ENCODE data around the gene PIGN.

The PIGN gene

DNA sequence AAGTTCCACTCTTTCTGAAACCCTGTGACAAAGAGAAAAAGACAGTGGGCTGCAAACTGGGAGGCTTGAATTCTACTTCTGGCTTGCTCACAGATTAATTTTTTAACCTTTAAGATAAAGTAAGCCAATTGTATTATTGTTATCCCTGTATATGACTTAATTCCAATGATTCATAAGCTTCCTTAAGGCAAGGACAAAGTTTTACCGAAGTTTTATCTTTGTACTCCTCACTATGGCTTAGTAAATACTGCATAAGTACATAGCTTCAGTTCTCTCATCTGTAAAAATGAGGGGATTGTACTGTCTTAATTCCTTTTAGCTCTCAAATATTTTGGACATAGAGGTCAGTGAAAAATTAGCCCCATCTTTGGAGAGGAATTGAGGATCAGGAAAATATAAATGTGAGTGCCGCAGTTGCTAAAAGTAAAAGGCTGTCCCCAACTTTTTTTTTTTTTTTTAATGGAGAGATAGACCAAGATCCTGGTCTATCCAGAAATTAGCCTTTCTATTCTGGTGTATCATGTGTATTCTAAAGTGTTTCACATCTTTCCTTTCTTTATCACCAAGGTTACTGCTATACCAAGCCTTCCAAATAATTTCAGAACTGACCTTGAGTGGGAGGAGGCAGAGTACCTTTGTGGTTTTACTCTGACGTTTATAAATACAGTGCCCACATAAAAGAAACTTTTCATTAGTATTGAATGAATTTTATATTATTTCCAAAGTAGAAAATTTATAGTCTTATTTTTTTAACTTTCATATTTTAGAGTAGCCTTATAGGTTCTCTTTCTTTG, 13.5 kb upstream of the PIGN start:
- Histone ChIP-seq H3K79me1 (ENCODE audit: low read length) (peaks cover 5% of the 10 kb centered on the region), H3K27me3 (ENCODE audit: insufficient read depth, low read length, poor library complexity) (no peaks in the 10 kb centered on the region), H3K56ac (ENCODE audit: low read length) (no peak overlapping the region), H3K4me2 (ENCODE audit: low read length) (no peak overlapping the region), H3K18ac (ENCODE audit: low read length) (no peak overlapping the region), H3K36me3 (ENCODE audit: control insufficient read depth, insufficient read depth, low read length) (no peaks in the 10 kb centered on the region), H3K27ac (ENCODE audit: low read depth, low read length) (no peak overlapping the region), H4K8ac (ENCODE audit: low read depth, low read length) (no peak overlapping the region), H3K4me1 (ENCODE audit: control insufficient read depth, low read depth, low read length) (no peaks in the 10 kb centered on the region), H2BK5ac (ENCODE audit: low read length) (no peak overlapping the region), H3K4ac (ENCODE audit: low read depth, low read length) (no peak overlapping the region), H4K5ac (ENCODE audit: low read length) (no peak overlapping the region), H3K4me3 (ENCODE audit: low read length) (no peak overlapping the region), H2BK120ac (ENCODE audit: low read depth, low read length) (no peak overlapping the region), H2AK5ac (ENCODE audit: low read length) (no peak overlapping the region), H3K79me2 (ENCODE audit: control insufficient read depth, insufficient read depth, low read length) (peaks cover 21% of the 10 kb centered on the region), H3K23ac (ENCODE audit: low read length) (no peak overlapping the region), H2BK15ac (replicated peaks; ENCODE audit: low read depth) (no peak overlapping the region), H3K9ac (ENCODE audit: low read length) (no peak overlapping the region)
- DNase-seq, result no peak
- no CpG with 5 or more reads among the region's 3 CpGs for WGBS (ENCODE audit: extremely low coverage, insufficient coverage, low lambda C conversion rate)

DNA sequence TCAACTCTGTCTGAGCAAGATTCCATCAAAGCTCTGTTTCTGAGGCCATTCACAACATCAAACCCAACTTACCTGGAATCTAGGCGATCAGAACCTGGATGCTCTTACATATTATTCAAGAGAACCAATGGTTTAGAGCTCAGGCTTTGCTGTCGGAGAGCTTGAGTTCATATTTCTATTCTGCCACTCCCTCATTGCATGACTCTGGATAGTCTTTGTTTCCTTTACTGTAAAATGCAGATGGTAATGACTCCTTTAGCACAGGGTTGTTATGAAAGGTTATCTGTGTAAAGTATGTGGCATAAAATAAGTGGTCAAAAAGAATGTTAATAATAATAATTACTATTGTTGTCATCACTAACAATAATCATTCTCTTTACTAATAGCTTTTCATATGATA, 12.8 kb upstream of the PIGN start:
- Histone ChIP-seq H3K23ac (ENCODE audit: low read length) (no peak overlapping the region), H3K9ac (ENCODE audit: low read length) (no peak overlapping the region), H3K79me1 (ENCODE audit: low read length) (peaks cover 5% of the 10 kb centered on the region), H2BK5ac (ENCODE audit: low read length) (no peak overlapping the region), H4K5ac (ENCODE audit: low read length) (no peak overlapping the region), H3K4ac (ENCODE audit: low read depth, low read length) (no peak overlapping the region), H3K27me3 (ENCODE audit: insufficient read depth, low read length, poor library complexity) (no peaks in the 10 kb centered on the region), H3K4me2 (ENCODE audit: low read length) (no peak overlapping the region), H2BK15ac (replicated peaks; ENCODE audit: low read depth) (no peak overlapping the region), H3K27ac (ENCODE audit: low read depth, low read length) (no peak overlapping the region), H3K56ac (ENCODE audit: low read length) (no peak overlapping the region), H3K4me1 (ENCODE audit: control insufficient read depth, low read depth, low read length) (no peaks in the 10 kb centered on the region), H4K8ac (ENCODE audit: low read depth, low read length) (no peak overlapping the region), H3K4me3 (ENCODE audit: low read length) (no peak overlapping the region), H2AK5ac (ENCODE audit: low read length) (no peak overlapping the region), H2BK120ac (ENCODE audit: low read depth, low read length) (no peak overlapping the region), H3K36me3 (ENCODE audit: control insufficient read depth, insufficient read depth, low read length) (no peaks in the 10 kb centered on the region), H3K79me2 (ENCODE audit: control insufficient read depth, insufficient read depth, low read length) (peaks cover 23% of the 10 kb centered on the region), H3K18ac (ENCODE audit: low read length) (no peak overlapping the region)
- no CpG with 5 or more reads among the region's 2 CpGs for WGBS (ENCODE audit: extremely low coverage, insufficient coverage, low lambda C conversion rate)
- DNase-seq, result no peak

DNA sequence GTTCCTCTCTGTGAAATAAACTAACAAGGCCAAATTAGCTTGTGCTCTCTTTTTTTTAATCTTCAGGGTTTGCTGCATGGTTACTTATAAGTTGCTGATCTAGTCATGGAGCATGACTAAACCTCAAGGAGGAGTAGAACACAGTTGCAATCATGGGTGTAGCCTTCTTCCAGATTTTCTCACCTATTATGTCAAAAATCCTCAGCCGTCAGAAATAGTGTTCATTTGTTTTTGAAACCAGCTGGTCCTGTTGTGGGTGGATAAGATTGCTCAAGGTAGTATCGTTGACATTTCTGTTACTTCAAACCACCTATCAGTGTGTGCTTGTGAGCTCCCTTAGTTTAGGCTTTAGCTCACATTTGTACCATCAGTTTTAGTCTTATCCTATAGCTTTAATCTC, 11.4 kb upstream of the PIGN start:
- peaks cover 3% of the 10 kb centered on the region for H3K79me1 ChIP-seq (ENCODE audit: low read length)
- H3K27me3 ChIP-seq (ENCODE audit: insufficient read depth, low read length, poor library complexity), result no peaks in the 10 kb centered on the region
- no peak overlapping the region for H4K8ac ChIP-seq (ENCODE audit: low read depth, low read length)
- no peak overlapping the region for H2BK15ac ChIP-seq (replicated peaks; ENCODE audit: low read depth)
- no peak overlapping the region for H2BK5ac ChIP-seq (ENCODE audit: low read length)
- H3K4me3 ChIP-seq (ENCODE audit: low read length), result no peak overlapping the region
- H3K23ac ChIP-seq (ENCODE audit: low read length), result no peak overlapping the region
- H3K27ac ChIP-seq (ENCODE audit: low read depth, low read length), result no peak overlapping the region
- no peak overlapping the region for H3K4ac ChIP-seq (ENCODE audit: low read depth, low read length)
- H3K36me3 ChIP-seq (ENCODE audit: control insufficient read depth, insufficient read depth, low read length), result no peaks in the 10 kb centered on the region
- no peak overlapping the region for H3K56ac ChIP-seq (ENCODE audit: low read length)
- H4K5ac ChIP-seq (ENCODE audit: low read length), result no peak overlapping the region
- peaks cover 26% of the 10 kb centered on the region for H3K79me2 ChIP-seq (ENCODE audit: control insufficient read depth, insufficient read depth, low read length)
- H3K18ac ChIP-seq (ENCODE audit: low read length), result no peak overlapping the region
- no peak overlapping the region for H3K4me2 ChIP-seq (ENCODE audit: low read length)
- no peak overlapping the region for H3K9ac ChIP-seq (ENCODE audit: low read length)
- DNase-seq, result no peak
- H2BK120ac ChIP-seq (ENCODE audit: low read depth, low read length), result no peak overlapping the region
- no peak overlapping the region for H2AK5ac ChIP-seq (ENCODE audit: low read length)
- H3K4me1 ChIP-seq (ENCODE audit: control insufficient read depth, low read depth, low read length), result no peaks in the 10 kb centered on the region
- WGBS (ENCODE audit: extremely low coverage, insufficient coverage, low lambda C conversion rate), result no CpG with 5 or more reads among the region's 2 CpGs

DNA sequence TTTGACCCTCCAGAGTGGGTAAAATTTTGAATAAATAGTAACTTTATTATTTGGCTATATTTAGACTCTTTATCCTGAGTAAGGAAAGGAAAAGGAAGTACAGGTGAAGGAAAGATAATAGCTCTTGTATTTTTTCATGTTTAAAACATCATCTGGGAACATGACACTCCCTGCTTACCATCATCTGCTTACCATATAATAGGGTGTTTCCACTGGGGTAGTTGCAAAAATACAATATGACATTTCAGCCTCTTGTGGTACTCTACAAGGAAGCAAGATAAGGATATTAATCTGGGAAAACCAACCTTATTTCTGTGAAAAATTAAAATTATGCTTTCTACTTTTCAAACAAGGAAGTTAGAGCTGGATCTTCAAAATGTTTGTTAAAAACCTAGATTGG, 10.1 kb upstream of the PIGN start:
- DNase-seq, result no peak
- H2BK5ac ChIP-seq (ENCODE audit: low read length), result no peak overlapping the region
- H3K4ac ChIP-seq (ENCODE audit: low read depth, low read length), result no peak overlapping the region
- H3K56ac ChIP-seq (ENCODE audit: low read length), result no peak overlapping the region
- peaks cover 3% of the 10 kb centered on the region for H3K79me1 ChIP-seq (ENCODE audit: low read length)
- H4K8ac ChIP-seq (ENCODE audit: low read depth, low read length), result no peak overlapping the region
- no peak overlapping the region for H3K4me2 ChIP-seq (ENCODE audit: low read length)
- no peaks in the 10 kb centered on the region for H3K36me3 ChIP-seq (ENCODE audit: control insufficient read depth, insufficient read depth, low read length)
- no peak overlapping the region for H3K4me3 ChIP-seq (ENCODE audit: low read length)
- no peaks in the 10 kb centered on the region for H3K27me3 ChIP-seq (ENCODE audit: insufficient read depth, low read length, poor library complexity)
- no peak overlapping the region for H3K9ac ChIP-seq (ENCODE audit: low read length)
- no peak overlapping the region for H3K27ac ChIP-seq (ENCODE audit: low read depth, low read length)
- no peak overlapping the region for H3K23ac ChIP-seq (ENCODE audit: low read length)
- no peak overlapping the region for H2BK120ac ChIP-seq (ENCODE audit: low read depth, low read length)
- peaks cover 34% of the 10 kb centered on the region for H3K79me2 ChIP-seq (ENCODE audit: control insufficient read depth, insufficient read depth, low read length)
- H3K18ac ChIP-seq (ENCODE audit: low read length), result no peak overlapping the region
- no peak overlapping the region for H2AK5ac ChIP-seq (ENCODE audit: low read length)
- no peaks in the 10 kb centered on the region for H3K4me1 ChIP-seq (ENCODE audit: control insufficient read depth, low read depth, low read length)
- no peak overlapping the region for H2BK15ac ChIP-seq (replicated peaks; ENCODE audit: low read depth)
- H4K5ac ChIP-seq (ENCODE audit: low read length), result no peak overlapping the region

DNA sequence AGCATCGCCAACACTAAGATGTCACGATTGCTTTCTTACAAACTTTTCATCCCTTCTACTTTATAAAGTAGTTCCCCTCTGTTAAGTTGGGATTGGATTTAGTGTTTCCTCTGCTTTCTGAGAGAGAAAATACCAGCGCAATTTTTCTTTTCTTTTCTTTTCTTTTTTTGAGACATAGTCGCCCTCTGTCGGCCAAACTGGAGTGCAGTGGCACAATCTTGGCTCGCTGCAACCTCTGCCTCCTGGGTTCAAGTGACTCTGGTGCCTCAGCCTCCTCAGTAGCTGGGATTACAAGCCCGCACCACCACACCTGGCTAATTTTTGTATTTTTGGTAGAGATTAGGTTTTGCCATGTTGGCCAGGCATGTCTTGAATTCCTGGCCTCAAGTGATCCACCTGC, 9.2 kb upstream of the PIGN start:
- Histone ChIP-seq H3K4ac (ENCODE audit: low read depth, low read length) (no peak overlapping the region), H4K5ac (ENCODE audit: low read length) (no peak overlapping the region), H3K79me1 (ENCODE audit: low read length) (peaks cover 5% of the 10 kb centered on the region), H3K4me2 (ENCODE audit: low read length) (no peak overlapping the region), H3K9ac (ENCODE audit: low read length) (no peak overlapping the region), H2BK15ac (replicated peaks; ENCODE audit: low read depth) (no peak overlapping the region), H3K27me3 (ENCODE audit: insufficient read depth, low read length, poor library complexity) (no peaks in the 10 kb centered on the region), H3K36me3 (ENCODE audit: control insufficient read depth, insufficient read depth, low read length) (no peaks in the 10 kb centered on the region), H2AK5ac (ENCODE audit: low read length) (no peak overlapping the region), H3K18ac (ENCODE audit: low read length) (no peak overlapping the region), H4K8ac (ENCODE audit: low read depth, low read length) (no peak overlapping the region), H3K23ac (ENCODE audit: low read length) (no peak overlapping the region), H3K4me3 (ENCODE audit: low read length) (no peak overlapping the region), H3K56ac (ENCODE audit: low read length) (no peak overlapping the region), H2BK120ac (ENCODE audit: low read depth, low read length) (no peak overlapping the region), H3K79me2 (ENCODE audit: control insufficient read depth, insufficient read depth, low read length) (peaks cover 43% of the 10 kb centered on the region), H2BK5ac (ENCODE audit: low read length) (no peak overlapping the region), H3K27ac (ENCODE audit: low read depth, low read length) (no peak overlapping the region), H3K4me1 (ENCODE audit: control insufficient read depth, low read depth, low read length) (no peaks in the 10 kb centered on the region)
- WGBS (ENCODE audit: extremely low coverage, insufficient coverage, low lambda C conversion rate), result no CpG with 5 or more reads among the region's 7 CpGs
- DNase-seq, result peak; percentile 14

DNA sequence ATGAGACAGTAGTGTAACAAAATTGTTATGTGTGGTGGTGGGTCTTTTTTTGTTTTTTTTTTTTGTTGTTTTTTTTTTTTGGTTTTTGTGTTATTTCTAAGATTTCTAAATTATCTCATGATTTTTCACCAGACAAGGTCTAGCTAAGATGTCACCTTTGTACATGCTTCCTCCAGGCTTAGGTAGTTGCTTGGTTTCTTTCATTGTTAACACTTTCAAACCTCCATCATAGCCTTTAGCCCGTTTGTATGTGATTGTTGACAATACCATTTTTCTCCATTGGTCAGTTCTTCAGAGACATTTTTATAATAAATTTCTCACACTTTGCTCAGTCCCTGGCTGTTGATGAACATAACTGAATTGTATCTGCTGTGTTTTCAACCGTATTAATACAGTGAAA, 2.4 kb upstream of the PIGN start:
- peak overlapping the region; percentile 29 for H3K9ac ChIP-seq (ENCODE audit: low read length)
- H2BK15ac ChIP-seq (replicated peaks; ENCODE audit: low read depth), result no peak overlapping the region
- H2BK120ac ChIP-seq (ENCODE audit: low read depth, low read length), result no peak overlapping the region
- no peak overlapping the region for H3K27ac ChIP-seq (ENCODE audit: low read depth, low read length)
- H3K4ac ChIP-seq (ENCODE audit: low read depth, low read length), result no peak overlapping the region
- no peak overlapping the region for H3K4me3 ChIP-seq (ENCODE audit: low read length)
- no peaks in the 10 kb centered on the region for H3K36me3 ChIP-seq (ENCODE audit: control insufficient read depth, insufficient read depth, low read length)
- H2BK5ac ChIP-seq (ENCODE audit: low read length), result no peak overlapping the region
- no CpG with 5 or more reads among the region's 2 CpGs for WGBS (ENCODE audit: extremely low coverage, insufficient coverage, low lambda C conversion rate)
- H3K79me1 ChIP-seq (ENCODE audit: low read length), result peaks cover 6% of the 10 kb centered on the region
- no peak overlapping the region for H2AK5ac ChIP-seq (ENCODE audit: low read length)
- H3K4me2 ChIP-seq (ENCODE audit: low read length), result peak overlapping the region; percentile 31
- H4K5ac ChIP-seq (ENCODE audit: low read length), result no peak overlapping the region
- no peaks in the 10 kb centered on the region for H3K4me1 ChIP-seq (ENCODE audit: control insufficient read depth, low read depth, low read length)
- H3K56ac ChIP-seq (ENCODE audit: low read length), result no peak overlapping the region
- no peak for DNase-seq
- H4K8ac ChIP-seq (ENCODE audit: low read depth, low read length), result no peak overlapping the region
- no peak overlapping the region for H3K18ac ChIP-seq (ENCODE audit: low read length)
- peaks cover 51% of the 10 kb centered on the region for H3K79me2 ChIP-seq (ENCODE audit: control insufficient read depth, insufficient read depth, low read length)
- H3K27me3 ChIP-seq (ENCODE audit: insufficient read depth, low read length, poor library complexity), result no peaks in the 10 kb centered on the region
- no peak overlapping the region for H3K23ac ChIP-seq (ENCODE audit: low read length)
